GM19035 (cell line): ENCODE results near the gene UGT1A4.
"Not testable (repeated sequence)": the region's sequence is repeated elsewhere in the genome, so short reads cannot be mapped to it uniquely, and the experiment has no call there.

Experiments used
- ATAC-seq: cut with Tn5 transposase; IDR thresholded peaks from one replicate; pipeline ENCODE4 v1.9.1; 2021; ENCODE audit not compliant: unreplicated experiment

The UGT1A4 gene

GRCh38 chr2:233746475-233747282 lies 28.1 kb downstream of the UGT1A4 start:
- no peak for ATAC-seq

- no peak for ATAC-seq
Measured at GRCh38 chr2:233747283-233747544, 28.7 kb downstream of the UGT1A4 start.

GRCh38 chr2:233750689-233751088 lies 32.2 kb downstream of the UGT1A4 start:
- not testable (repeated sequence) for ATAC-seq

GRCh38 chr2:233751212-233752009 lies 32.9 kb downstream of the UGT1A4 start:
- not testable (repeated sequence) for ATAC-seq

GRCh38 chr2:233754872-233755611 lies 36.5 kb downstream of the UGT1A4 start:
- ATAC-seq = no peak

- ATAC-seq = no peak
Measured at GRCh38 chr2:233756429-233757081, 38.0 kb downstream of the UGT1A4 start.

- ATAC-seq = no peak
Measured at GRCh38 chr2:233758141-233758540, 39.6 kb downstream of the UGT1A4 start.

GRCh38 chr2:233758849-233759248 lies 40.3 kb downstream of the UGT1A4 start:
- no peak for ATAC-seq

GRCh38 chr2:233760043-233760442 lies 41.5 kb downstream of the UGT1A4 start, which contains the start of gene UGT1A1:
Gene UGT1A1 (plus strand): TSS chr2:233760270. CDS start chr2:233760288, 18 bp downstream.
- ATAC-seq = no peak

- no peak for ATAC-seq
Measured at GRCh38 chr2:233761040-233761769, 42.7 kb downstream of the UGT1A4 start.

GRCh38 chr2:233764264-233764663 lies 45.7 kb downstream of the UGT1A4 start:
- ATAC-seq = no peak

GRCh38 chr2:233764761-233765160 lies 46.2 kb downstream of the UGT1A4 start:
- ATAC-seq = no peak

GRCh38 chr2:233766416-233766815 lies 47.9 kb downstream of the UGT1A4 start:
- ATAC-seq = no peak

- ATAC-seq = no peak
Measured at GRCh38 chr2:233768076-233768475, 49.5 kb downstream of the UGT1A4 start.

GRCh38 chr2:233769260-233769659 lies 50.7 kb downstream of the UGT1A4 start:
- ATAC-seq = no peak

GRCh38 chr2:233772153-233772552 lies 53.6 kb downstream of the UGT1A4 start:
- no peak for ATAC-seq

GRCh38 chr2:233772583-233772982 lies 54.0 kb downstream of the UGT1A4 start:
- no peak for ATAC-seq

GRCh38 chr2:233773854-233774253 lies 55.3 kb downstream of the UGT1A4 start:
- no peak for ATAC-seq

- no peak for ATAC-seq
Measured at GRCh38 chr2:233775414-233775813, 56.9 kb downstream of the UGT1A4 start.

- ATAC-seq = no peak
Measured at GRCh38 chr2:233778030-233778429, 59.5 kb downstream of the UGT1A4 start, which contains the start of gene MROH2A. Gene MROH2A (plus strand): TSS chr2:233778330. CDS start chr2:233779359, 1,029 bp downstream.
